Pancreas (tissue), 10 donors: ENCODE results near the gene KLK10. TPM values are rescaled to one million over a fixed set of nuclear protein-coding genes. Genes with fewer than 3 reads are reported as not detected.

Experiments
- ATAC-seq, 4 donors: fragments of 200-7000 bp; cut with Tn5 transposase; one replicate each; pipeline versions ENCODE4 v1.8.0 to v1.9.1; 2020; ENCODE audit warnings: mild to moderate bottlenecking in 4 of 4, moderate library complexity in 4 of 4
- DNase-seq, 6 donors: peaks; one replicate each; pipeline ENCODE4 v3.0.0-alpha.2; 2020
- FAIRE-seq: peaks from 2 replicates; lab custom pipeline; 2012; peaks lifted over from hg19 to GRCh38; lab: Jason Lieb, UNC
- H3K27ac ChIP-seq, 4 donors: fragments of 200-600 bp; sonication (generic); 1 replicate in 3 of 4; 2 replicates in 1 of 4; pipeline versions ENCODE4 v1.5.0 to v1.8.0; 2020
- H3K27me3 ChIP-seq, 4 donors: fragments of 200-600 bp; one replicate each; pipeline ENCODE4 v1.8.0; 2021
- H3K36me3 ChIP-seq, 3 donors: fragments of 200-600 bp; sonication (generic) in 1 of 3; one replicate each; pipeline versions ENCODE4 v1.5.0 to v1.8.0; 2020 to 2021
- H3K4me1 ChIP-seq, 3 donors: fragments of 200-600 bp; one replicate each; pipeline ENCODE4 v1.8.0; 2021
- H3K4me3 ChIP-seq, 4 donors: fragments of 200-600 bp; sonication (generic) in 2 of 4; one replicate each; pipeline versions ENCODE4 v1.5.0 to v1.8.0; 2020 to 2021
- H3K9me3 ChIP-seq, 4 donors: fragments of 200-600 bp; one replicate each; pipeline ENCODE4 v1.8.0; 2021
- CTCF ChIP-seq, 4 donors: fragments of 200-600 bp; sonication (generic) in 3 of 4; IDR thresholded peaks; one replicate each; pipeline versions ENCODE4 v1.5.0 to v1.8.0; 2021; ENCODE audit warnings: antibody characterized with exemption in 4 of 4
- WGBS, 2 donors: extraction: QIAGEN DNeasy Blood & Tissue Kit; methylation state at CpG; one replicate each; pipeline ENCODE4 v1.1.7; 2013; 5-methylcytosine and 5-hydroxymethylcytosine counted together
- intact Hi-C, 3 donors: fragments of 100-400 bp; cut with DNase I; formaldehyde crosslinking; loops; one replicate each; pipeline versions ENCODE4 v1.11.1 to v1.14.2; 2022
- polyA plus RNA-seq, 2 donors: library from polyadenylated mRNA; stranded (reverse); fragments of 200-250 nt; gene quantifications; one replicate each; pipeline ENCODE4 v1.2.3, GENCODE V29; 2013
- total RNA-seq, 6 donors: library from RNA; stranded (reverse); fragmentation: NEBNext Ultra II Directional in 4 of 6; extraction: Animal tissue kit (Norgen Biotek cat#: 25700) in 4 of 6; gene quantifications; one replicate each; pipeline versions ENCODE4 v1.2.1 to v1.2.4, GENCODE V29; 2021 to 2023
- donor health status: healthy with polysubstance abuse.
- donor health status: DM: no; HTN: no; CAD: no; lungs with moderate emphysema.
- donor health status: DM: no; HTN: no; CAD: no.
- donor health status: control.
- donor health status: control.
- donor health status: Bipolar disorder and iron deficiency.
- donor health status: DM: yes; HTN: yes; CAD: no.
- donor health status: DM: no; HTN: no; CAD: no.
- donor health status: DM: no; HTN: no; CAD: no.
- donor health status: DM: yes; HTN: yes; CAD: no.

KLK10 gene
- total and polyA plus RNA-seq, 8 donors = 0.15 to 1.7 (median 0.51) TPM

DNA sequence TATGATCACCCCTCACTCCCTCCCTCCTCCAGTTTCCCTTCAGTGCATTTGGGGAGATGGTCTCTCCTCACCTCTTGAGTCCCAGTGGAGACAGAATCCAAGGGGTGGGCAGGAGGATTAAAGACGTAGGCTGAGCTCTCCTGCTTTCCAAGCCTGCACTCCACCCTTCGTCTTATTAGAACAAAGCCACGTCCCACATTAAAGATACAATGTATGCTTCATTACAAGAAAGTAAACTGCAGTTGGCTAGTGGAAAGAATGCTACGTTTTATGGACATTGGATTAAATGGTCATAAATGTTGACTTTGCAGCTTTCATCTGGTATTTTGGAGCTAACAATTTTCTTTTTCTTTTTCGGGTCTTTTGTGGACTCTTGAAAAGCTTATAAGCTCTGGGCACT, 8.4 kb upstream of the KLK10 start:
- peak overlapping the region in 2 of 4 donors; percentile 34 to 49 for H3K4me3 ChIP-seq
- peaks cover 0 to 5% (median 0%) of the 10 kb centered on the region in 3 donors for H3K4me1 ChIP-seq
- H3K9me3 ChIP-seq = no peaks in the 10 kb centered on the region
- FAIRE-seq (no peak), ATAC-seq (no peak), DNase-seq (no peak)
- 43 to 58% methylated on average over 5 of the region's 5 CpGs for WGBS, 2 donors
- intact Hi-C loops = loop anchor here in 1 of 3 donors (5.0 kb wide), 1 partner anchor 64 kb away; no protein-coding TSS in a partner anchor
- no peaks in the 10 kb centered on the region for H3K27me3 ChIP-seq
- H3K27ac ChIP-seq = no peak overlapping the region
- H3K36me3 ChIP-seq = no peaks in the 10 kb centered on the region
- TF ChIP-seq CTCF (IDR thresholded peaks at IDR 0.05) = no peak

DNA sequence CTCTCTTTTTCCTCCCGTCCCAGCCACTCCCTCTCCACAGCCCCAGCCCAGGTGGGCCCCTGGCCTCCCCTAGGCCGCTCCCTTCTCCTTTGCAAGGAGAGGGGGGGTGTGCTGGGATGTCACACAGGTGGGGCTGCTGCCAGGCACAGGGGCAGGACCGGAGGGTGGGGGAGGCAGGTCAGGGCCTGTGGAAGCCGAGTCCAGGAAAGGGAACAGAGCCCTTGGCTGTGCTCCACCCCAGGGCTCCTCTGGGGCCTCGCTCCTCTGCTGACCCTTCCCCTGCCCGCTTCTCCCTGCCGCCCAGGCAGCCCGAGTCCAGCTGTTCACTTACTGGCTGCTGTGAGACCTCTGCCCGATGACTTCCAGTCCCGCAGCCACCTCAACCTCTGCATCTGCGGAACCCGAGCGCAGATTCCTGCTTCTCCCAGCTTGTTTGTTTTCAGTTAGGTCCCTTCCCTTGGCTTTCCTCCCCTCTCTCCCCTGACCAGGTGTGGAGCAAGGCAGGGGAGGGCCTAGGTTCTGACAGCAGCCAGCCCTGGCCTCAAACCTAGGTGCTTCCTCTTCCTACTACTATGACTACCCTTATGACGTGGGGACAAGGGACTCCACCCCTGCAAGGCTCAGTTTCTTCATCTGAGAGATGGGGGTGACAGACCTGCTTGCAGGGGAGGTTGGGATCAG, 7.8 kb upstream of the KLK10 start:
- Histone ChIP-seq H3K36me3 (no peaks in the 10 kb centered on the region), H3K27me3 (no peaks in the 10 kb centered on the region), H3K27ac (peak overlapping the region in 2 of 4 donors; percentile 62 to 68), H3K4me3 (peak overlapping the region in 3 of 4 donors; percentile 27 to 49 (median 34)), H3K9me3 (no peaks in the 10 kb centered on the region), H3K4me1 (peaks cover 0 to 5% (median 0%) of the 10 kb centered on the region in 3 donors)
- peak in 1 of 6 donors; percentile 72 for DNase-seq
- no peak for TF ChIP-seq CTCF (IDR thresholded peaks at IDR 0.05)
- no peak for FAIRE-seq
- 18 to 28% methylated on average over 12 to 14 of the region's 14 CpGs for WGBS, 2 donors
- ATAC-seq = peak; percentile 12 to 46 (median 35)
- intact Hi-C loops = loop anchor here in 1 of 3 donors (5.0 kb wide), 1 partner anchor 65 kb away; no protein-coding TSS in a partner anchor

DNA sequence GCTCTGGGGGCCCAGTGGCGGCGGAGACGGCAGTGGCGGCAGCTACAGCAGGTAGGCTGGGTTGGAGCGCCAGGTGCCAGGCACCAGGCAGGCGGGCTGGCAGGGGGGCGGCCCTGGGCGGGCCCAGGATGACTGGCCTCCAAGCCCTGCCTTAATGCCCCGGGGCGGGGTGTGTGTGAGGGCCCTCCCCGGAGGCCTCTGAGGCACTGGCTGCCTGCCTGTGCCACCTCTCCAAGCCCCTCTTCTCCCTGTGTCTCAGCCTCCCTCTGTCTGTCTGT, 7.0 kb upstream of the KLK10 start, which contains the start of gene KLK11:
TSS of gene KLK11 (minus strand) at position 63 of the 278 bp plus-strand sequence. CDS start 985 bp downstream, outside the sequence.
- no peak for TF ChIP-seq CTCF (IDR thresholded peaks at IDR 0.05)
- Histone ChIP-seq H3K27ac (peak within 1 kb of the TSS; percentile 37 to 68 (median 59)), H3K9me3 (no peaks in the 10 kb centered on the region), H3K4me3 (peak within 1 kb of the TSS in 3 of 4 donors; percentile 27 to 49 (median 34)), H3K4me1 (peaks cover 0 to 9% (median 0%) of the 10 kb centered on the region in 3 donors), H3K36me3 (no peaks in the 10 kb centered on the region), H3K27me3 (no peaks in the 10 kb centered on the region)
- ATAC-seq = peak; percentile 74 to 85 (median 84)
- FAIRE-seq = no peak
- 43 to 59% methylated on average over 10 to 11 of the region's 11 CpGs for WGBS, 2 donors
- peak; percentile 22 to 86 (median 68) for DNase-seq
- intact Hi-C loops = loop anchor here in 1 of 3 donors (5.0 kb wide), 1 partner anchor 66 kb away; no protein-coding TSS in a partner anchor

DNA sequence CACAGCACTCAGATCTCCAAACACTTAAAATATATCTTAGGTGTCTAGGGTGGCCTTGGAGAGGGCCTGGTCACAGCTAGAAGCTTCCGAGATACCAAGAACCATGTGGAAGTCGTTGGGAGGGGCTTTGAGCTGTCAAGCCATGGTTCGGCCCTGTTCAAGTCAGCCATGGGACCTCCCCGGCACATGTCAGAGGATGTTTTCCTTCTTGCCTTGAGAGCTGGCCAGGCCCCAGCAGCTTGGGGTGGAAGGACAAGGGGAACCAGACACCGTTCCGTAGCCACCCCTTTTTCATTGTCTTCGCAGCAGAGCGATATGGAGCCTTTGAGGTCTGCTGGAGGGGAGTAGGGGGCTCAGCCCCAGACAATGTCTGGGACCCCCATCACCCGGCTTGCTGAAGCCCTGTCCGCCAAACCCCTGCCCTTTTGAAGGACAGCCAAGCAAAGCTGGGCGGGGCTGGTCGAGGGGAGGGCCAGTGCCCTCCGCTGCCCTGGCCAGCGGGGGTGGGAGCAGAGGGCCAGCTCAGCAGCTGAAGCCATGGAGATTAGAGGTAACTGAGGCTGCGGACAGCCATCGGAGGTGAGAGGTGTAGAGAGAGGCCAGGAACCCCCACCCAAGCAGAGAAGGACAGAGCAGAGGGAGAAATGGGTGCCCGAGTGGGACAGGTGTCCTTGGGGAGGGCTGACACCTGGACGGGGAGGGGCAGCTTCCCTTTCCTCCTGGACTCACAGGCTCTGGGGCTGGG, 6.5 kb upstream of the KLK10 start:
- 29 to 41% methylated on average over 18 of the region's 18 CpGs for WGBS, 2 donors
- Histone ChIP-seq H3K9me3 (no peaks in the 10 kb centered on the region), H3K36me3 (no peaks in the 10 kb centered on the region), H3K4me1 (peaks cover 0 to 12% (median 0%) of the 10 kb centered on the region in 3 donors), H3K27me3 (no peaks in the 10 kb centered on the region), H3K27ac (peak overlapping the region; percentile 37 to 68 (median 59)), H3K4me3 (peak overlapping the region in 3 of 4 donors; percentile 27 to 49 (median 34))
- ATAC-seq (peak; percentile 58 to 72 (median 70)), DNase-seq (peak in 4 of 6 donors; percentile 20 to 63 (median 39)), FAIRE-seq (no peak)
- intact Hi-C loops = loop anchor here in 1 of 3 donors (5.0 kb wide), 1 partner anchor 66 kb away; no protein-coding TSS in a partner anchor
- TF ChIP-seq CTCF (IDR thresholded peaks at IDR 0.05) = no peak
